H9 (cell line): ENCODE results near the gene RAB14. TPM values are rescaled to one million over a fixed set of nuclear protein-coding genes. Genes with fewer than 3 reads are reported as not detected.

Experiments used
- DNase-seq: peaks from one replicate; pipeline ENCODE4 v3.0.0-alpha.2; 2017
- H2AFZ ChIP-seq: one replicate; pipeline ENCODE4 v1.6.1; 2013; ENCODE audit warnings: mild to moderate bottlenecking, low read length, control low read depth, moderate library complexity
- H2AK5ac ChIP-seq: 2 replicates; pipeline ENCODE4 v1.6.1; 2013; ENCODE audit warnings: low read length, control low read depth, mixed read lengths; ENCODE audit not compliant: insufficient read length
- H2BK120ac ChIP-seq: one replicate; pipeline ENCODE4 v1.6.1; 2013; ENCODE audit warnings: low read depth, mild to moderate bottlenecking, low read length, control low read depth, inconsistent platforms; ENCODE audit not compliant: poor library complexity, severe bottlenecking
- H2BK12ac ChIP-seq: 2 replicates; pipeline ENCODE4 v1.6.1; 2013; ENCODE audit warnings: low read length, control low read depth, mixed read lengths, low read depth; ENCODE audit not compliant: insufficient read length
- H2BK15ac ChIP-seq: 2 replicates; pipeline ENCODE4 v1.6.1; 2013; ENCODE audit warnings: low read depth, low read length, control low read depth
- H2BK20ac ChIP-seq: one replicate; pipeline ENCODE4 v1.6.1; 2013; ENCODE audit warnings: low read depth, mild to moderate bottlenecking, low read length, control low read depth, inconsistent platforms; ENCODE audit not compliant: poor library complexity, severe bottlenecking
- H2BK5ac ChIP-seq: 2 replicates; pipeline ENCODE4 v1.6.1; 2013; ENCODE audit warnings: low read length, control low read depth, mixed read lengths; ENCODE audit not compliant: insufficient read length
- H3K14ac ChIP-seq: 2 replicates; pipeline ENCODE4 v1.6.1; 2013; ENCODE audit warnings: low read length, control low read depth; ENCODE audit not compliant: insufficient read depth
- H3K18ac ChIP-seq: 2 replicates; pipeline ENCODE4 v1.6.1; 2013; ENCODE audit warnings: low read depth, mild to moderate bottlenecking, mixed read lengths, low read length, control low read depth; ENCODE audit not compliant: insufficient read length
- H3K23ac ChIP-seq: 2 replicates; pipeline ENCODE4 v1.6.1; 2013; ENCODE audit warnings: low read length, control low read depth, mixed read lengths, low read depth; ENCODE audit not compliant: insufficient read length
- H3K23me2 ChIP-seq: 2 replicates; pipeline ENCODE4 v1.6.1; 2013; ENCODE audit warnings: low read depth, mild to moderate bottlenecking, mixed read lengths, low read length, control low read depth; ENCODE audit not compliant: insufficient read length, poor library complexity, severe bottlenecking
- H3K27ac ChIP-seq: 2 replicates; pipeline ENCODE4 v1.5.1; 2013; ENCODE audit warnings: low read length, control low read depth, mixed read lengths, low read depth; ENCODE audit not compliant: insufficient read length
- H3K27me3 ChIP-seq: 2 replicates; pipeline ENCODE4 v1.6.1; 2013; ENCODE audit warnings: low read length, control low read depth, inconsistent platforms; ENCODE audit not compliant: insufficient read depth
- H3K4ac ChIP-seq: 2 replicates; pipeline ENCODE4 v1.6.1; 2013; ENCODE audit warnings: low read depth, mild to moderate bottlenecking, control low read depth, inconsistent platforms, low read length, moderate library complexity
- H3K4me1 ChIP-seq: 2 replicates; pipeline ENCODE4 v1.6.1; 2013; ENCODE audit warnings: low read length, control low read depth, inconsistent platforms; ENCODE audit not compliant: insufficient read depth
- H3K4me2 ChIP-seq: 2 replicates; pipeline ENCODE4 v1.6.1; 2013; ENCODE audit warnings: low read length, control low read depth, mixed read lengths; ENCODE audit not compliant: insufficient read length, insufficient read depth
- H3K56ac ChIP-seq: 2 replicates; pipeline ENCODE4 v1.6.1; 2013; ENCODE audit warnings: low read depth, mild to moderate bottlenecking, mixed read lengths, low read length, control low read depth; ENCODE audit not compliant: insufficient read length
- H3K79me1 ChIP-seq: 2 replicates; pipeline ENCODE4 v1.6.1; 2013; ENCODE audit warnings: low read depth, mild to moderate bottlenecking, moderate library complexity, low read length, control low read depth, inconsistent platforms; ENCODE audit not compliant: insufficient read depth, poor library complexity, severe bottlenecking
- H3K79me2 ChIP-seq: 2 replicates; pipeline ENCODE4 v1.6.1; 2013; ENCODE audit warnings: low read length, control low read depth, inconsistent platforms; ENCODE audit not compliant: insufficient read depth
- H3K9ac ChIP-seq: 2 replicates; pipeline ENCODE4 v1.6.1; 2013; ENCODE audit warnings: low read length, control low read depth, mixed read lengths; ENCODE audit not compliant: insufficient read length; ENCODE audit errors: extremely low read depth
- H3K9me3 ChIP-seq: one replicate; pipeline ENCODE4 v1.6.1; 2013; ENCODE audit warnings: low read depth, low read length, inconsistent platforms; ENCODE audit not compliant: control insufficient read depth
- H3T11ph ChIP-seq: one replicate; pipeline ENCODE4 v1.6.1; 2013; ENCODE audit warnings: mild to moderate bottlenecking, low read length, control low read depth, inconsistent platforms
- H4K20me1 ChIP-seq: one replicate; pipeline ENCODE4 v1.6.1; 2013; ENCODE audit not compliant: control insufficient read depth, insufficient read length, insufficient read depth
- H4K5ac ChIP-seq: 2 replicates; pipeline ENCODE4 v1.6.1; 2013; ENCODE audit warnings: low read depth, mild to moderate bottlenecking, mixed read lengths, low read length, control low read depth; ENCODE audit not compliant: insufficient read length
- H4K8ac ChIP-seq: replicated peaks from 2 replicates; pipeline ENCODE4 v1.6.1; 2013; ENCODE audit warnings: low read length, control low read depth, mixed read lengths, low read depth; ENCODE audit not compliant: insufficient read length
- H4K91ac ChIP-seq: 2 replicates; pipeline ENCODE4 v1.6.1; 2013; ENCODE audit warnings: low read depth, mild to moderate bottlenecking, moderate library complexity, mixed read lengths, low read length, control low read depth; ENCODE audit not compliant: insufficient read length
- H3K27ac Mint-ChIP-seq, 3 experiments: 2 replicates in 2 of 3; 3 replicates in 1 of 3; pipeline ENCODE4 v1.8.0; 2020 to 2021; ENCODE audit warnings: mixed read lengths in 3 of 3, mild to moderate bottlenecking in 1 of 3, moderate library complexity in 1 of 3
- H3K27me3 Mint-ChIP-seq: 2 replicates; pipeline ENCODE4 v1.8.0; 2021; ENCODE audit warnings: low read depth, mild to moderate bottlenecking, moderate library complexity, mixed read lengths
- H3K36me3 Mint-ChIP-seq, 3 experiments: 2 replicates in 2 of 3; 3 replicates in 1 of 3; pipeline ENCODE4 v1.8.0; 2020 to 2021; ENCODE audit warnings: low read depth in 3 of 3, mixed read lengths in 3 of 3; ENCODE audit not compliant: insufficient read depth in 1 of 3
- H3K4me1 Mint-ChIP-seq, 2 experiments: 2 replicates each; pipeline ENCODE4 v1.8.0; 2020; ENCODE audit warnings: mixed read lengths in 2 of 2
- H3K4me3 Mint-ChIP-seq, 2 experiments: 2 replicates in 1 of 2; 3 replicates in 1 of 2; pipeline ENCODE4 v1.8.0; 2020 to 2021; ENCODE audit warnings: mild to moderate bottlenecking in 2 of 2, mixed read lengths in 2 of 2, moderate library complexity in 1 of 2
- H3K9me3 Mint-ChIP-seq, 2 experiments: 2 replicates in 1 of 2; 3 replicates in 1 of 2; pipeline ENCODE4 v1.8.0; 2020; ENCODE audit warnings: mild to moderate bottlenecking in 2 of 2, mixed read lengths in 2 of 2, moderate library complexity in 1 of 2
- WGBS: extraction: QIAGEN DNeasy Blood & Tissue Kit; methylation state at CpG from one replicate; pipeline ENCODE4 v1.1.7; 2013; ENCODE audit warnings: missing lambda C conversion rate, low lambda C conversion rate, mixed read lengths; ENCODE audit not compliant: insufficient read length; ENCODE audit errors: extremely low coverage; 5-methylcytosine and 5-hydroxymethylcytosine counted together
- total RNA-seq: library from RNA; stranded (reverse); gene quantifications from 2 replicates; pipeline ENCODE4 v1.2.1, GENCODE V29; 2021
- TF ChIP-seq, protein P1 (sequence below): fragments of 200-600 bp; sonication (generic); conservative IDR thresholded peaks from 3 replicates; pipeline ENCODE4 v1.8.0; 2021; ENCODE audit warnings: antibody characterized with exemption, mild to moderate bottlenecking

The RAB14 gene
- total RNA-seq, 1 experiment from 2014 or later: 33.6 TPM

DNA sequence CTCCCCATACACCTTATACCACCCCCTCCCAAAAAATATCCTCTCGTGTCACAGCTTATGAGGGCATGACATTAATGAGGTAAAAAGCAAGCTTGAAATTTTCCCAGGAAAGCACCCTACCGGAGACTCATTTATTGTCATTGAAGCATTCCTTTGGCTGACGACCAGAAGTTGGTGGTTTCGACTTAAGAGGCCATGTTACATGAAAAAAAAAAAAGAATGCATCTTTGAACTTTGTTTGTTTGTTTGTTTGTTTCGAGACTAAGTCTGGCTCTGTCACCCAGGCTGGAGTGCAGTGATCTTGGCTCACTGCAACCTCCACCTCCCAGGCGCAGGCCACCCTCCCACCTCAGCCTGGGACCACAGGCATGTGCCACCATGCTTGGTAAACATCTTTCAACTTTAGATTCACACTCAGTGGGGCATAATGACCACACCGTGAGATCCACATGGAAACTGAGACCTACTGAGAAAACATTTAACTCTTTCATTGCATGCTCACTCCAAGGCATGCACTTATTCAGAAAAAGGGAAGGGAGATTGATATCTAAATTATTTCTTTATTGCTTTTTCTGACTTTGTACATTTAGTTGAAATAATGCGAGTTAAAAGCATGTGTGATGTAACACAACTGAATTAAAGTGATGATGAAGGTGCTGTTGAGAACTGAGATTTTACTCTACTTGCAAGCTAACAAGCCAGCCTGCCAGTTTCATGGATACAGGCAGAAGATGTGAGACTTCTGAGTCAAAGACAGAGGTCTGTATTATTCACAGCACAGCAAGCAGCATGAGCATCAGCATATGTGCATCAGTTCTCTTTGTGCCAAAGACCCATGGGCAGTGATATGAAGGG is 5.1 kb upstream of the RAB14 start:
- Mint-ChIP-seq H3K27ac (peak overlapping the region in 1 of 3 experiments; percentile 33; a peak in 1 of 7 replicates), H3K4me1 (peaks cover 16 to 17% of the 10 kb centered on the region in 2 experiments), H3K27me3 (peaks cover 78% of the 10 kb centered on the region), H3K36me3 (no peaks in the 10 kb centered on the region; a peak in 2 of 7 replicates), H3K9me3 (no peaks in the 10 kb centered on the region; a peak in 1 of 5 replicates), H3K4me3 (no peak overlapping the region)
- Histone ChIP-seq H2AFZ (no peak overlapping the region), H4K91ac (no peak overlapping the region), H2BK20ac (no peak overlapping the region), H3K23me2 (peaks cover 4% of the 10 kb centered on the region), H3K4ac (no peak overlapping the region), H2BK12ac (no peak overlapping the region), H2AK5ac (no peak overlapping the region), H3K4me1 (no peaks in the 10 kb centered on the region; the same call in 1 of the 2 replicates), H3K18ac (no peak overlapping the region), H3K4me2 (no peak overlapping the region), H4K20me1 (no peaks in the 10 kb centered on the region), H3K9me3 (no peaks in the 10 kb centered on the region), H3K79me1 (no peaks in the 10 kb centered on the region), H3K27me3 (no peaks in the 10 kb centered on the region), H3K27ac (no peak overlapping the region), H2BK120ac (no peak overlapping the region), H4K5ac (no peak overlapping the region), H3K14ac (no peak overlapping the region), H4K8ac (no peak overlapping the region), H2BK15ac (no peak overlapping the region), H3K56ac (no peak overlapping the region), H3K9ac (no peak overlapping the region), H3T11ph (no peak overlapping the region), H3K79me2 (no peaks in the 10 kb centered on the region), H3K23ac (no peak overlapping the region), H2BK5ac (no peak overlapping the region)
- DNase-seq: no peak
- TF ChIP-seq, protein P1, sequence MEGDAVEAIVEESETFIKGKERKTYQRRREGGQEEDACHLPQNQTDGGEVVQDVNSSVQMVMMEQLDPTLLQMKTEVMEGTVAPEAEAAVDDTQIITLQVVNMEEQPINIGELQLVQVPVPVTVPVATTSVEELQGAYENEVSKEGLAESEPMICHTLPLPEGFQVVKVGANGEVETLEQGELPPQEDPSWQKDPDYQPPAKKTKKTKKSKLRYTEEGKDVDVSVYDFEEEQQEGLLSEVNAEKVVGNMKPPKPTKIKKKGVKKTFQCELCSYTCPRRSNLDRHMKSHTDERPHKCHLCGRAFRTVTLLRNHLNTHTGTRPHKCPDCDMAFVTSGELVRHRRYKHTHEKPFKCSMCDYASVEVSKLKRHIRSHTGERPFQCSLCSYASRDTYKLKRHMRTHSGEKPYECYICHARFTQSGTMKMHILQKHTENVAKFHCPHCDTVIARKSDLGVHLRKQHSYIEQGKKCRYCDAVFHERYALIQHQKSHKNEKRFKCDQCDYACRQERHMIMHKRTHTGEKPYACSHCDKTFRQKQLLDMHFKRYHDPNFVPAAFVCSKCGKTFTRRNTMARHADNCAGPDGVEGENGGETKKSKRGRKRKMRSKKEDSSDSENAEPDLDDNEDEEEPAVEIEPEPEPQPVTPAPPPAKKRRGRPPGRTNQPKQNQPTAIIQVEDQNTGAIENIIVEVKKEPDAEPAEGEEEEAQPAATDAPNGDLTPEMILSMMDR: no peak
- no CpG with 5 or more reads among the region's 8 CpGs for WGBS
